22Rv1 (cell line): ENCODE measurements around the gene LRRC26.

Experiments
- ZFX ChIP-seq: fragments of 450-650 bp; IDR thresholded peaks from 2 replicates; pipeline ENCODE4 v1.6.1; 2017; ENCODE audit warnings: antibody characterized with exemption, borderline replicate concordance
- TF ChIP-seq, protein P1 (sequence below): fragments of 450-650 bp; IDR thresholded peaks from 2 replicates; pipeline ENCODE4 v1.5.1; 2017; ENCODE audit warnings: mild to moderate bottlenecking

DNA sequence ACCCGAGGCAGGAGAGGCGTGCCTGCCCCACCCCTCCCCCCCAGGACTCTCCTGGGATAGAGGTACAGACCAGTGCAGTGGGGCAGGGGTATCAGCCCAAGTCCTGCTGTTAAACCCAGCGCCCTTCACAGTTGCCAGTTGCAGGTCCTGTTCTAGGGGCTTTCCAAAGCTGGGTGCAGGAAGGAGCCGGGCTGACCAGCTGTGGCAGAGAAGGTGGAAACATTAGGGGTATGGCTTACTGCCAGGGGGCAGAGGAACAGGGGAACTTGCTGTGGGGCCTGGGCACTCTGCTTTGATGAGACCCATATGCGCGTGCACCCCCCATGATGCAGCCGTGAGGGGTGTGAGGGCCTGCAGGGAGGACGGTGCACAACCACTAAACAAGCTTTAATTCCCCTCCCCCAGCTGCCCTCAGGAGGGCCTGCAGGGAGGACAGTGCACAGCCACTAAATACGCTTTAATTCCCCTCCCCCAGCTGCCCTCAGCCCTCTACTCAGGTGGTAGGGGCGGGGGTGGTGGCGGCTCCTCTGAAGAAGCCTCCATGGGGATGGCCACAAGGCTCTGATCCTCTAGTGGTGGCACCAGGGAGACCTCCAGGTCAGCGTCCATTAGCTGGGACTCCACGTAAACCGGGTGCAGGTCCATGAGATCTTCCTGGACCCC lies 766 bp upstream of the LRRC26 start:
- TF ChIP-seq, protein P1, sequence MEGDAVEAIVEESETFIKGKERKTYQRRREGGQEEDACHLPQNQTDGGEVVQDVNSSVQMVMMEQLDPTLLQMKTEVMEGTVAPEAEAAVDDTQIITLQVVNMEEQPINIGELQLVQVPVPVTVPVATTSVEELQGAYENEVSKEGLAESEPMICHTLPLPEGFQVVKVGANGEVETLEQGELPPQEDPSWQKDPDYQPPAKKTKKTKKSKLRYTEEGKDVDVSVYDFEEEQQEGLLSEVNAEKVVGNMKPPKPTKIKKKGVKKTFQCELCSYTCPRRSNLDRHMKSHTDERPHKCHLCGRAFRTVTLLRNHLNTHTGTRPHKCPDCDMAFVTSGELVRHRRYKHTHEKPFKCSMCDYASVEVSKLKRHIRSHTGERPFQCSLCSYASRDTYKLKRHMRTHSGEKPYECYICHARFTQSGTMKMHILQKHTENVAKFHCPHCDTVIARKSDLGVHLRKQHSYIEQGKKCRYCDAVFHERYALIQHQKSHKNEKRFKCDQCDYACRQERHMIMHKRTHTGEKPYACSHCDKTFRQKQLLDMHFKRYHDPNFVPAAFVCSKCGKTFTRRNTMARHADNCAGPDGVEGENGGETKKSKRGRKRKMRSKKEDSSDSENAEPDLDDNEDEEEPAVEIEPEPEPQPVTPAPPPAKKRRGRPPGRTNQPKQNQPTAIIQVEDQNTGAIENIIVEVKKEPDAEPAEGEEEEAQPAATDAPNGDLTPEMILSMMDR = no peak
- no peak for TF ChIP-seq ZFX
